DMS79 (cell line): ENCODE data around the gene OSBPL9.
"Not testable (repeated sequence)": the region's sequence is repeated elsewhere in the genome, so short reads cannot be mapped to it uniquely, and the experiment has no call there.

ENCODE experiments used
- DNase-seq: peaks from one replicate; lab custom pipeline; 2025; lab: John Stamatoyannopoulos, UW

Gene OSBPL9

DNA sequence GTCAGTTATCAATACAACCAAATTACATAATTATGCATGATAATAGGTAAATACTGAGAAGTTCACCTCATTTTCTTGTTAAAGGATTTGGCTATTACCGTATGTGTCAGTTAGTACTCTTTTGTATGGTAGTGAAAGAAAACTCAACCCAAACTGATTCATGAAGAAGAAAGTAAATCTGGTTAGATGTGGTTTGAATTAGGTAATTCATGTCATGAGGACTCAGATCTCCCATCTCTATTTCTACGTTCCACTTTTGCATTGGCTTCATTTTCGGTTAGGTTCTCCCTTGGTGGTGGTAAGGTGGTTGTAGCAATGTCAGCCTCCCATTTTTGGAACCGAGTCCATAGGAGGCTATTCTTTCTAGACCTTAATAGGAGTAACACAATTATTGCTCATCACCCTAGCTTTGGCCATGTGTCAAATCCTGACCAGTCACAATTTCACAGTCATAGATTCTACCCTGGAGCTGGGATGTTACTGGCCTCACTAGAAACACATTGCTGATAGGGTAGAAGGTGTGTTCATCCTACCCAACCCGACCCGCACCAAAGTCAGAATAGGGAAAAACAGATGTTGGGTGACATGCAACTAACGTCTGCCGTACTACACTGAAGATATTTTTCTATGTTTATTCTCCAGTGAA is 97.6 kb downstream of the OSBPL9 start:
- DNase-seq, result no peak

- no peak for DNase-seq
Measured at GRCh38 chr1:51715369-51715768, 98.5 kb downstream of the OSBPL9 start.

GRCh38 chr1:51716746-51717145 is 99.9 kb downstream of the OSBPL9 start:
- DNase-seq, result no peak

GRCh38 chr1:51717842-51718241 is 101.0 kb downstream of the OSBPL9 start:
- DNase-seq, result no peak

GRCh38 chr1:51719146-51719545 is 102.3 kb downstream of the OSBPL9 start:
- no peak for DNase-seq

GRCh38 chr1:51724797-51725196 is 107.9 kb downstream of the OSBPL9 start:
- DNase-seq, result no peak

DNA sequence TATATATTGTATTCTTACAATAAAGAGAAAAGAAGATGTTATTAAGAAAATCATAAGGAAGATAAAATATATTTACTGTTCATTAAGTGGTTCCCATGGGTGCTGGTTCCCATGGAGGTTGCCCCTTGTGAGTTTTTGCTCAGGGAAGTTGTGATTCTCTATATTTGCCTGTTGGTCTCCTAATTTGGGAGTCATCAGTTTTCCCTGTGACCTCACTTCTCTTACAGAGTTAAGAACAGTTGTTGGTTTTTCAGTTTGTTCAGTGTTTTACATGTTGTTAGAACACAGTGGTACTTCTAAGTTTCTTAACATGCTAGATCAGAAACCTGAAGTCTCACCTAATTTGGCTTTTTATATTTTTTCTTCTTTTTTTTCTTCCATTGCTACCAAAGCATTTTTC is 109.2 kb downstream of the OSBPL9 start:
- DNase-seq, result no peak

- DNase-seq, result no peak
Measured at GRCh38 chr1:51726544-51727225, 109.8 kb downstream of the OSBPL9 start.

GRCh38 chr1:51727366-51727765 is 110.5 kb downstream of the OSBPL9 start:
- no peak for DNase-seq

- DNase-seq, result no peak
Measured at GRCh38 chr1:51728611-51729155, 111.8 kb downstream of the OSBPL9 start.

GRCh38 chr1:51729156-51729823 is 112.4 kb downstream of the OSBPL9 start:
- DNase-seq, result peak; percentile 92

DNA sequence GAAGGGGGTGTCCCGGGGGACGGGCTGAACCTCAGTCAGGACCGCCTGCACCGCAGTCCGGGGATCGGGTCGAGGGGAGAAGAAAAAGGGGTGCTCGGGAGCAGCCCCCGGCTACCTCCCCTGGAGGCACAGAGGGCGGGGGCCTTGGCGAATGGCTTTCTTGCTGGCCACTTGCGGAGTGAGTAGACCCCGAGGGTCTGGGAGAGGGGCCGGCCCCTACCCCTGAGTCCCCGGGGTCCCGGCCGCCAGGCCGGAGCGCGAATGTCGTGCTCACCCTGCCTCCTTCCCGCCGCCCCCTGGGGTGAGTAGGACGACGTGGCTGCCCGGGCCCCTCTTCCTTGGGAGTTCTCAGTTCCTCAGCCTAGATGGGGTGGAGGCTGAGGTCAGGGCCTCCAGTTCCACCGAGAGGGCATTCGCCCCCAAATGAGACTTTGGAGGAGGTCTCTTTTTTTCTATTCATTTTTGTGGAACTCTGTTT is 113.0 kb downstream of the OSBPL9 start:
- DNase-seq, result peak; percentile 35

GRCh38 chr1:51731998-51732397 is 115.1 kb downstream of the OSBPL9 start:
- DNase-seq, result no peak

DNA sequence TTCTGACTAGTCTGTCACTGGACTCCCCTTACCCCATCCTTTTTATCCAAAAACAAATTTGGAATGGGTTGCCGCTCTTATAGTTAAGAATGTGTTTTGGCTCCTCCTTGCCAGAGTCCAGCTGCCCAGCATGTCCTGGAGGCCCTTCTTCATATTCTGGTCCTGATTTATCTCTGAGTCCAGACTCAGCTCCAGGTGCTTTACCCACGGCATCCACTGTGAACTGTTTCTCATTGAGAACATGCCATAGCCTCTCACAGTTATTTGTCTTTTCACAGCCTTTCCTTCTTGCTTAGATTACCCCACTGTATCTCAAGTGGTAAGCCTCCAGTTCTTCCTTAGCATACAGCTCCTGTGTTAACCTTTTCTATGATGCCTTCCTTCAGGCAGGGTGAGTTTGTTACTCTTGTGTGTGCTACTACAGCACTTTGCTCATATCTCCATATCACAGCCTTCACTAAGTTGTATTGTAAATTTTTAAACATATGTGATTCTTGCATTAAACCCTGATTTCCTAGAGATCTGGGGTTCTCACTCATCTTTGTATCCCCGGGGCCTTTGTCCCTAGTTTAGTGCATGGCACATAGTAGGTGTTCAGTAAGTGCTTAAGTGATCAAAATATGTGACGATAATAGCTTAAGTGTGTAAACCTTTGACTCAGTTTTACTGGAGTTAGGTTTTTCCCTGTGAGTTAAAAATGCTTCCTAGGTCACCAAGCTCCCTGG is 116.0 kb downstream of the OSBPL9 start:
- no peak for DNase-seq

GRCh38 chr1:51733426-51733774 is 116.5 kb downstream of the OSBPL9 start:
- not testable (repeated sequence) for DNase-seq

DNA sequence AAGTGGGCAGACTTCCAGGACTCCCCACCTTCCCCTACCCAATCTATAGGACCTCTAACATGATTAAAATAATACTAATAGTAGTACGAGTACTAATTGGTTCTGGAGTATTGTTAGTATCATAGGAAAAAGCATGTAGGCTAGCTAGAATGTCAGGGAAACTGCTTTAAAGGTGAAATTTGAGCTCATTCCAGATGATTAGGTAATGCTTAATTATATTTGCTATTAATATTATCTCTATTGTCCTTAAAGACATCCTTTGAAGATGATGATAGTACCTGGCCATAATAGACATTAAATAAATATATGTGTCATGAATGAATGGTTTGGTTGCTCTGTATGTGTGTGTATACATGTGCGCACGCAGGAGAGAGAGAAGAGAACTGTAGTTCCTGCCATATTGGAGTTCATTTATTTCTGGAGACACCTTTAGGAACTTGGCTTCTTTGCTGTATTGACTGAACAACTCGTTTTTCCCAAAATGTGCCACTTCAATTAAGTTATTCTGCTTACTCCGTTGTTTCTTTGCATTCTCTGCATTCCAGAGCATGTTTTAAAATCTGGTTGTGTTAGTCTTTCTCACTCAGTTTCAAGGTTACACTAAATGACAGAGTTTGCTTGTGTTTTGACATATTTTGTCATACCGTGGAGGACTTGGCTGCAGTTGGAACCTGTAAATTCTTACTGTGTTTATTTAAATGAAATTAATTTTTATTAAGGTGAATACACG is 117.1 kb downstream of the OSBPL9 start:
- DNase-seq, result no peak

- no peak for DNase-seq
Measured at GRCh38 chr1:51734896-51735745, 118.2 kb downstream of the OSBPL9 start.

DNA sequence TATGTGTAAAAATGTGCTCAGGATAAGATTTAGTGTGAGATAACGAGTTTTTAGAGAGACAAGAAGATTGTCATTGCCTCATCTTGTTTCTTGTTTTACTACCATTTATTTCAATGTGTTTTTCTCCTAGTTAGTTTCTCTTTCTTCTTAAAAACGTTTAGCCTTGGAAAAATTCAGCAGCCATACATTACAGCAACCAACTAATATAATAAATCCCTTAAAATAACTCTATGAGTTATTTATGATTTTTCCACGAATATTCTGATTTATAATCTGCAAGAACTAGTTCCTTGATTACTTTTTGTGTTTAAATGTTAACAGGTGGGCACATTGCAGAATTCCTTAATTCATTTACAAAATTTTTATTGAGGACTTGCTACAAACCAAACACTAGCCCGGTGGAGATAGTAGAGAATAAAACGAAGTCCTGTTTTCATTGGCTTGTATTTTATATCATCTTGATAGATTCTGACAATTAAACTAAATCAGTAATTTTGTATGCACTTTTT is 118.9 kb downstream of the OSBPL9 start:
- DNase-seq, result no peak

DNA sequence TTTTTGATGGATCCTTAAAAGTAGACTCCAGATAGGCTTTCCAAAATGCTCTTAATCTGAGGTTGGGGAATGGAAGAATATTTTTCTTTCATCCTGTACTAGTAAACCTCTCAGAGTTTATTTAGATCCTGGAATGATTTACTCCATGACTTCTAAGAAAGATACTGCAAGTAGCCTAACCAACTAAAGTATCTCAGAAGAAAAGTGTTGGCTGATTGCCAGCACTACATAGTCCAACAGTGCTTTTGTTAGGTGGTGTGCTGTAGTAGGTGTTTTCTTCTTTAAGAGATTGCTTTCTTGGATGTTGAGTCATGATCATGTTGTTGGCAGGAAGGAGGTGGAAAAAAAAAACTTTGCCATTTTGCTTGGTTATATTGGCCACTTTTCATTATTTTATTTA is 119.8 kb downstream of the OSBPL9 start:
- peak; percentile 15 for DNase-seq

GRCh38 chr1:51738681-51739080 is 121.8 kb downstream of the OSBPL9 start:
- DNase-seq, result no peak
